ENCODE results near the gene DDRGK1.

Gene DDRGK1

GRCh38 chr20:3204124-3204794 is at the start of gene DDRGK1:
TSS of gene DDRGK1 (minus strand) at chr20:3204682. CDS start at chr20:3204627, 55 bp downstream.
- DNase-seq (ENCODE audit: low read depth): peak; percentile 82

- DNase-seq (ENCODE audit: low read depth): no peak
Observed at GRCh38 chr20:3251806-3252205, 47.3 kb upstream of the DDRGK1 start.

- DNase-seq (ENCODE audit: low read depth): peak; percentile 46
Observed at GRCh38 chr20:3250091-3250504, 45.6 kb upstream of the DDRGK1 start.

DNA sequence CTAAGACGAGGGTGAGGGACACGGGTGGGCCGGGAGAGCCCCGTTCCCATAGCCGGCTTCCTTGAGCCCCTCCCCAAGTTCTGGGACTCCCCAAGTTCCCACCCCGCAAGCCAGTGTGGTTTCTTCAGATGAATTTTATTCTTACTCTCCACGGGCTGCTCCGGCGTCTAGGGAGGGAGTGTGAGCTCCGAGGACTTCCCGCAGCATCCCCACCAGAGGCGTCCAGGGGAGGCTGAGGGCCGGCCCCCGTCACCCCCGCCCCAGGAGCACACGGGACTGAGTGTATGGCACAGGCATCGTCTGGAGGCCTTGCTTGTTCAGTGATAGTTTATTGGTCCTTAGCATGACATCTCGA is 44.5 kb upstream of the DDRGK1 start:
- DNase-seq (ENCODE audit: low read depth): no peak

- peak; percentile 49 for DNase-seq (ENCODE audit: low read depth)
Observed at GRCh38 chr20:3248167-3248992, 43.9 kb upstream of the DDRGK1 start.

DNA sequence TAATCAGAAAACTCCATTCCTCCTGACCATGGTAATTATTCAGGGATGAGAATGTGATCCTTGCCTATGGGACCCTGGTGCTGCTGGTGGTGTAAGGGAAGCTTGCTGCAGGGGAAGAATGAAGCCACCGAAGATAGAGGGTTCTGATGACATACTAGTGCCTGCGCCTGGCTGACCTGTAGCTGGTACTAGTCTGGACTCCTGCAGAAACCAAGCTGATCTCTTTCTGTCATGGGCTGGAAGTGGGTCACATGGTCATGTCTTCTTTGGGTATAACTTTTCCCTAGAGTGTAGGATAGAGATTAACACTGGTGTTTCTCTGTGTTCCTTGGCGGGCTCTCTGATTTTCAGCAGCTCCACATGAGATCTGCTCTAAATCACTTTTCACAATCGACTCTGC is 43.2 kb upstream of the DDRGK1 start:
- no peak for DNase-seq (ENCODE audit: low read depth)

GRCh38 chr20:3246682-3247081 is 42.2 kb upstream of the DDRGK1 start:
- no peak for DNase-seq (ENCODE audit: low read depth)

DNA sequence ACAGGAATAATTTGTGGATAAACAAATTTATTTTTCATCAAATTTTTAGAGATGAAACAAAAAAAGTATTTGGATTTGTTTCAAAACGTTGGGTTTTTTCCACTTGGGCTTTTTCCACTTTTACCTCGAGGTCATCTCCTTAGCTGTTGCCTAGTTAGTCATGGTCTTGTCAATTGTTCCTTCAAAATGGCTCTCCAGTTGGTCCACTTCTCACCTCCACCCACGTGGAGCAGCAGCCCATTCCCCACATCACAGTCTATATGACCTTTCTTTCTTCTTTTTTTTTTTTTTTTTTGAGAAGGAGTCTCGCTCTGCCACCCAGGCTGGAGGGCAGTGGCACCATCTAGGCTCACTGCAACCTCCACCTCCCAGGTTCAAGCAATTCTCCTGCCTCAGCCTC is 41.2 kb upstream of the DDRGK1 start:
- no peak for DNase-seq (ENCODE audit: low read depth)

DNA sequence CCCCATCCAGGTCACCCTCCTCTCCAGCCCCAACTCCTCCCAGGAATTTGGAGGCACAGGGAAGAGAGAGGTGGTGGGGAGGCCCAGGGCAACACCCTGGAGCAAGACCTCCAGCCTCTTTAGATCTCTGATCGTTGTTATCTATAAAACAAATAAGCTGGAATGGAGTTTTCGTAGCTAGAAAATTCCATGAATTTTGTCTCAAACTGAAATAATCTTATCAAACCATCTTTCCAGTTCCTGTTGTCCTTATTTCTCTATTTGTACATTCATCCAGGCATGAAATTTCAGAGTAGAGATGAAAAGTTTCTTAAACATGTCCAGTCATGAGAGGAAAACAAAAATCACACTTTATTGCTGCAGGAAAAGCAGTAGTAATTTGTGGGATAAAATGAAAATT is 40.7 kb upstream of the DDRGK1 start:
- DNase-seq (ENCODE audit: low read depth): no peak

- DNase-seq (ENCODE audit: low read depth): no peak
Observed at GRCh38 chr20:3244613-3245012, 40.1 kb upstream of the DDRGK1 start.

DNA sequence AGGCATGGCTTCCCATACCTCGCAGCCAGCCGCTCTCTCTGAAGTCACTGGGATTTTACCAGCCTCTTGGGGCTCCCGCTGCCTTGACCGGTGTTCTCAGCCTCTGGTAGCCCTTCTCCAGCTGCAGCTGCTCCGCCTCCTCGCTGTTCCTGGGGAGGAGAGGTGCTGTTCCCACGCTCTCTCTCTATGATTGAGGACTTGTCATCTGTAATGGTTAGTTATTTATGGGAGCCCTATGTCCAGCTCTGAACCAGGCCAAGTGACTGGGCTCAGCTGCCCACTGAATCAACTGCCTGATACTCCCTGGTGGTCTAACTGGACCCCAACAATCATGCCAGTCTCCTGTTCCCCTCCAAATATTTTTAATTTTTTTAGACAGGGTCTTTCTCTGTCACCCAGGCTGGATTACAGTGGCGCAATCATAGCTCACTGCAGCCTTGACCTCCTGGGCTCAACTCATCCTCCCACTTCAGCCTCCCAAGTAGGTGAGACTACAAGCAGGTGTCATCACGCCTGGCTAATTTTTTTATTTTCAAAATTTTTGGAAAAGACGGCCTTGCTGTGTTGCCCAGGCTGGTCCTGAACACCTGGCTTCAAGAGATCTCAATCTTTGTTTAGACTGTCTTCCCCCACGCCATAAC is 39.4 kb upstream of the DDRGK1 start:
- no peak for DNase-seq (ENCODE audit: low read depth)

GRCh38 chr20:3242172-3242692 is 37.8 kb upstream of the DDRGK1 start:
- DNase-seq (ENCODE audit: low read depth): no peak

GRCh38 chr20:3240776-3241363 is 36.4 kb upstream of the DDRGK1 start:
- DNase-seq (ENCODE audit: low read depth): no peak

DNA sequence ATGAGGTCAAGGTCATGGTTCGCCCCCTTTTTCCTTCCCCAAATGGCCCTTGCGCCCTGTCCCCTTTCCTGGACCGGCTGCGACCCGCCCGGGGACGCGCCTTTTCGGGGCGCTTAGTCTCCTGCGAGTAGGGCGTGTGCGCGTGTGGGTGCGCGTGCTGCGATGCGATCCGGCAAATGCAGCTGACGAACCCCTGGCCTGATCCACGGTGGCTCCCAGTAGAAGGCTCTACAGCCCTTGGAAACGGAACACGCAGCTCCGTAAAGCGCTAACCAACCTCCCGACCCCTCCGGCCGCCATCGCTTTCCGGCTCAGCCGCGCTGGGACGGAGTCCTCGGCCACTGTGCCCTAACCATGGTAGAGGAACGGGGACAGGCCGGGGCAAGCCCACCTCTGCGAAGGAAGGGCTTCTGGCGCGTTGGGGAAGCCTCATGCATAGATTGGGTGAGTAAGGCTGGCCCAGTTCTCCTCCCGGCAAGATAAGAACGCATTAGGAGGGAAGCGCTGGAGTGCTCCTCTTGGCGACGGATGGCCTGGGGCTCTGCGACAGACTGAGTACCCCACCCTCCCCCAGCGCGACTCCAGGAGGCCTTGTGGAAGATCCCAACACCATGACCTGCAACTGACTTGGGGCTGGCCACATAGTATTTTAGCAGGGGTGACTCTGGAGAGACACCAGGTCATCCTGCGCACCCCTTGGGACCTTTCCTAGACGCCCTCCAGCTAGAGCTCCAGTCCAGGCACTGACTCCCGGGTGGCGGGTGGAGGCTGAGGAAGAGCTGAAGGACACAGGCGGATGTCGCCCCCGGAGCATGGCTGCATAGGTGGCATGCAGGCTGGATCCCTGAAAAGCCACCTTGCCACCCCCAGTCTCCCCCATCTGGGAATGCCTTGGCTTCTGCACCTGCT is 35.6 kb upstream of the DDRGK1 start:
- no peak for DNase-seq (ENCODE audit: low read depth)

DNA sequence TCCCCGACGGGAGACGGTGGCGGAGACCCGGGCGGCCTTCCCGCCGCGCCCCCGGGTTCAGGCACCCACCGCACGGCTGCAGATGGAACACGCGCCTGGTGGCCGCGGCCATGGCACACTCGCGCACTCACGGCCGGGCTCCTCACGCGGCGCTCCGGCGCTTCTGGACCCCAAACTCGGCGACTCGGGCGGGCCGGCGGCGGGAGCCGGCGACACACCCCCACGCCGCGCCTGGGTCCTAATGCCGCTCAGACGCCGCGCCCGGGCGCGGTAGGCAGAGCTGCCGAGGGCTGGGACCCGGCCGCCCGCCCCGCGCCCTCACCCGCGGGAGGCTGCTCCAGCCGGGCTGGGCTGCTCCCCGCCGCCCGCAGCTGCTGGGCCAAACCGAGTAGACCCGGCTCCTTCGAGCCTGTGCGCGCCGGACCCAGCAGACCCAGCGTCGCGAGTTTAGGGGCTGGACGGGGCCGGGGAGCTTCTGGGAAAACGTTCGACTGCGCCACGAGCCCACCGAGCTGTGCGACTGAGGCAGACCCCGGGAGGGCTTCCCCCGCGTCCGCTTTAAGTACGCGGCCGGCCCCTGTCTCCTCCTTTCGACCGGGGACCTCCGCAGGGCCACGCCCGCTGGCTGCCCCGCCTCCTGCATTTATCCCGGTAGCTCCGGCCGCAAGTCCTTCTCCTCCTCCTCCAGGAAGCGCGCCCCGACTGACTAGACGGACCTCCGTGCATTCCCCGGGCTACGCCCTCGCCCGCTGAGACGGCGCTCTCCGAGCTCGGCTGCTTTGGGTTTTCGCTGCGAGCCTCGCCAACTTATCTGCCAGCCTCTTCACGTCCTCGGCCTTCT is 34.8 kb upstream of the DDRGK1 start, which contains the start of gene SLC4A11:
TSS of gene SLC4A11 (minus strand) at position 165 of the 841 bp plus-strand sequence. CDS start at position 112, 53 bp downstream.
- peak; percentile 76 for DNase-seq (ENCODE audit: low read depth)

- DNase-seq (ENCODE audit: low read depth): peak; percentile 52
Observed at GRCh38 chr20:3238616-3239025, 34.1 kb upstream of the DDRGK1 start.

DNA sequence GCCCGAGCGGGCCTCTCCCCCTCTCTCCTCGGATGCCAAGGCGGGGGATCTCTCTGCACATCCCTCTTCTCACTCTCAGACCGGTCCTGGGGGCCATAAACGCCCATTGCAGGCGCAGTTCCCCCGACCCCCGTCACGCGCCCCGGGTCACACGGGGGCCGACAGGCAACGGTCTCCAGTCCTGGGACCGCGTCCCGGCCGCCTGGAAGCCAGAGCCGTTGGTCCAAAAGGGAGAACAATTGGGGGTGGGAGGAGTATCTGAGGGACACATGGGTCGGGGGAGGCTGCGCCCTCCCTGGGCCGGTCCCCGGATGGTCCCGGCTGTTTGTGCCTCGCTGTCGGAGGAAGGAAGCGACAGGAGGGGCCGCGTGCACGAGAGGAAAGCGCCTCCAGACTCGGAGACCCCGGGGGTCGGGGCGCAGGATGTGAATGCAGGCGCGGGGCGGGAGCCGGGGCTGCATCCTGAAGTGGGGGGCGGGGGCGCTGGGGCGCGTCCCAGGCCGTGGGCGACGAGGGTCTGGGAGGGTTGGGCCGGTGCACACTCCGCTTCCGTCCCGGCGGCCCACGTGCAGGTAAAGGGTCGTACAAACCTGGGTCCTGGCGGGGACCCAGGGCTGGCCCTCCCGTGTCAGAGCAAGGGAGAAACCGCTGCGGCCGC is 33.6 kb upstream of the DDRGK1 start:
- DNase-seq (ENCODE audit: low read depth): no peak

- DNase-seq (ENCODE audit: low read depth): no peak
Observed at GRCh38 chr20:3237011-3237957, 32.8 kb upstream of the DDRGK1 start.
